GM12878 (cell line): Measurements from ENCODE around the gene FGF19. TPM values are rescaled to one million over a fixed set of nuclear protein-coding genes. Genes with fewer than 3 reads are reported as not detected.

Source experiments
- ATAC-seq: fragments of 200-7000 bp; cut with Tn5 transposase; 3 replicates; pipeline ENCODE4 v1.9.1; 2020; ENCODE audit warnings: mild to moderate bottlenecking, moderate library complexity
- BruUV-seq: library from RNA; stranded (reverse); fragments of 400-500 nt; replicated peaks from 2 replicates; lab custom pipeline; 2021; lab: Mats Ljungman, UMichigan
- CTCF ChIA-PET: fragments of 300-600 bp; sonication (Branson Sonifier 250); formaldehyde crosslinking; extraction: SDS; loops from one replicate; lab custom pipeline; 2021; ENCODE audit warnings: inconsistent platforms; lab: Yijun Ruan, JAX
- POLR2A ChIA-PET: fragments of 350-600 bp; formaldehyde crosslinking; extraction: SDS; loops from one replicate; lab custom pipeline; 2021; ENCODE audit warnings: inconsistent platforms; lab: Charles Lee
- RAD21 ChIA-PET: fragments of 300-600 bp; sonication (Branson Sonifier 250); formaldehyde crosslinking; loops from one replicate; lab custom pipeline; 2023; ENCODE audit warnings: antibody characterized with exemption; ENCODE audit not compliant: unreplicated experiment; lab: Charles Lee
- SMC1A ChIA-PET: fragments of 300-600 bp; sonication (Branson Sonifier 250); formaldehyde crosslinking; loops from one replicate; lab custom pipeline; 2023; ENCODE audit not compliant: unreplicated experiment, uncharacterized antibody; lab: Charles Lee
- DNase-seq: peaks from one replicate; pipeline ENCODE4 v3.0.0-alpha.2; 2011; ENCODE audit warnings: low read depth, low spot score
- FAIRE-seq: peaks from 3 replicates; lab custom pipeline; 2011; peaks lifted over from hg19 to GRCh38; lab: Jason Lieb, UNC
- H2AFZ ChIP-seq: 2 replicates; pipeline ENCODE4 v1.6.0; 2011; ENCODE audit warnings: low read depth, low read length, control low read depth; ENCODE audit not compliant: control insufficient read depth
- H3K27ac ChIP-seq: 2 replicates; pipeline ENCODE4 v1.5.1; 2011; ENCODE audit warnings: control low read depth; ENCODE audit not compliant: control insufficient read depth, insufficient read depth
- H3K27me3 ChIP-seq, 2 experiments: replicated peaks in 1 of 2; 2 replicates each; pipeline versions ENCODE4 v1.6.0 to v1.6.1; 2011; ENCODE audit warnings: low read length in 1 of 2; ENCODE audit not compliant: control insufficient read depth in 2 of 2, insufficient read depth in 2 of 2
- H3K36me3 ChIP-seq, 2 experiments: 2 replicates each; pipeline ENCODE4 v1.5.1; 2011; ENCODE audit warnings: low read length in 1 of 2; ENCODE audit not compliant: control insufficient read depth in 2 of 2, insufficient read depth in 2 of 2
- H3K4me1 ChIP-seq: 2 replicates; pipeline ENCODE4 v1.6.1; 2011; ENCODE audit warnings: mild to moderate bottlenecking, low read length, moderate library complexity, mixed read lengths; ENCODE audit not compliant: control insufficient read depth, insufficient read depth
- H3K4me2 ChIP-seq: 2 replicates; pipeline ENCODE4 v1.6.0; 2011; ENCODE audit warnings: control low read depth; ENCODE audit not compliant: control insufficient read depth, insufficient read depth
- H3K4me3 ChIP-seq: fragments of 200-600 bp; sonication (generic); 2 replicates; pipeline ENCODE4 v1.5.1; 2016
- H3K79me2 ChIP-seq: 2 replicates; pipeline ENCODE4 v1.6.0; 2011; ENCODE audit warnings: low read length; ENCODE audit not compliant: control insufficient read depth, insufficient read depth
- H3K9ac ChIP-seq: 2 replicates; pipeline ENCODE4 v1.8.0; 2011; ENCODE audit warnings: low read length, control low read depth, mixed read lengths; ENCODE audit not compliant: control insufficient read depth, insufficient read depth
- H3K9me3 ChIP-seq: replicated peaks from 3 replicates; pipeline ENCODE4 v1.5.1; 2011; ENCODE audit warnings: mild to moderate bottlenecking, low read length; ENCODE audit not compliant: control insufficient read depth, insufficient read depth
- H4K20me1 ChIP-seq: 2 replicates; pipeline ENCODE4 v1.6.0; 2011; ENCODE audit not compliant: control insufficient read depth, insufficient read depth
- CEBPZ ChIP-seq: fragments of 150-350 bp; IDR thresholded peaks from 2 replicates; pipeline ENCODE4 v1.6.1; 2016; ENCODE audit warnings: low read depth, low read length
- CHD1 ChIP-seq: IDR thresholded peaks from 2 replicates; pipeline ENCODE4 v1.6.1; 2012; ENCODE audit warnings: low read depth, low read length, improper control_type of control experiment
- CREB1 ChIP-seq: IDR thresholded peaks from 2 replicates; pipeline ENCODE4 v1.6.1; 2012; ENCODE audit warnings: low read depth, mild to moderate bottlenecking, inconsistent platforms
- MEF2A ChIP-seq: IDR thresholded peaks from 2 replicates; pipeline ENCODE4 v1.6.1; 2011; ENCODE audit warnings: low read depth, mild to moderate bottlenecking, low read length, moderate library complexity; ENCODE audit not compliant: insufficient read depth
- POLR2A ChIP-seq: IDR thresholded peaks from 2 replicates; pipeline ENCODE4 v1.6.1; 2011; ENCODE audit warnings: low read depth, mild to moderate bottlenecking, low read length
- ZNF207 ChIP-seq: fragments of 450-650 bp; IDR thresholded peaks from 2 replicates; pipeline ENCODE4 v1.6.1; 2014; ENCODE audit warnings: antibody characterized with exemption, mild to moderate bottlenecking, borderline replicate concordance
- WGBS: methylation state at CpG from one replicate; pipeline ENCODE4 v1.1.6; 2016; ENCODE audit warnings: low lambda C conversion rate; ENCODE audit not compliant: insufficient replicate concordance, insufficient coverage; ENCODE audit errors: missing lambda C conversion rate; 5-methylcytosine and 5-hydroxymethylcytosine counted together
- in situ Hi-C: fragments of 300-500 bp; cut with MboI; formaldehyde crosslinking; loops from 9 replicates; pipeline ENCODE4 v1.14.3; 2018; ENCODE audit warnings: mixed read lengths
- intact Hi-C: fragments of 100-400 bp; cut with micrococcal nuclease; formaldehyde crosslinking; loops from one replicate; pipeline ENCODE4 v1.14.2; 2022; ENCODE audit not compliant: unreplicated experiment
- polyA plus RNA-seq, 11 experiments: library from polyadenylated mRNA; depleted of rRNA in 4 of 11; unstranded in 6 of 11; stranded (reverse) in 5 of 11; fragments of >200 nt; fragmentation: Nextera tagmentation in 4 of 11; fragmentation: Illumina TruSeq in 1 of 11; extraction: Ambion mirVana in 4 of 11; extraction: Trizol in 1 of 11; gene quantifications; 1 replicate in 1 of 11; 2 replicates in 10 of 11; pipeline versions ENCODE4 v1.2.1 to v1.2.3, GENCODE V29; 2011 to 2016; ENCODE audit warnings: inconsistent platforms in 2 of 11, missing spikeins in 2 of 11, low read depth in 1 of 11
- total RNA-seq, 4 experiments: library from RNA; depleted of rRNA in 3 of 4; stranded (reverse); fragments of >200 nt in 3 of 4; fragmentation: Illumina TruSeq in 1 of 4; extraction: Trizol in 1 of 4; gene quantifications; 2 replicates each; pipeline versions ENCODE4 v1.2.1 to v1.2.3, GENCODE V29; 2013 to 2021

The FGF19 gene
- total and polyA plus RNA-seq, 10 of the 15 experiments (the other 5 are each of a cell fraction or from before 2014, with no cell fraction given), result 0.08 TPM; not detected in 9

GRCh38 chr11:69665669-69666068 is 38.2 kb downstream of the FGF19 start:
- RAD21 ChIA-PET, result no interaction called here
- 91% methylated on average over 11 of the region's 11 CpGs for WGBS
- intact Hi-C loops (no loop called here), in situ Hi-C loops (loop anchor here (10.0 kb wide), 1 partner anchor 561 kb away; no protein-coding TSS in a partner anchor)
- DNase-seq, result no peak
- Histone ChIP-seq H3K4me3 (no peak overlapping the region), H3K4me2 (no peak overlapping the region), H4K20me1 (peaks cover 3% of the 10 kb centered on the region; the same call in 1 of the 2 replicates), H3K79me2 (no peaks in the 10 kb centered on the region; the same call in 1 of the 2 replicates), H2AFZ (no peak overlapping the region), H3K36me3 (peaks cover 4 to 13% of the 10 kb centered on the region in 2 experiments), H3K9me3 (no peaks in the 10 kb centered on the region), H3K27me3 (no peaks in the 10 kb centered on the region), H3K27ac (no peak overlapping the region), H3K9ac (no peak overlapping the region), H3K4me1 (no peaks in the 10 kb centered on the region)
- CTCF ChIA-PET, result no interaction called here
- ATAC-seq, result no peak
- FAIRE-seq, result no peak
- SMC1A ChIA-PET, result no interaction called here
- TF ChIP-seq CEBPZ, result no peak
- no peak for TF ChIP-seq CREB1
- no peak for TF ChIP-seq CHD1
- no TSS peak for BruUV-seq
- POLR2A ChIA-PET, result no interaction called here

- H3K9me3 ChIP-seq, result no peaks in the 10 kb centered on the region
- no peak overlapping the region for H3K27ac ChIP-seq
- in situ Hi-C loops, result loop anchor here (10.0 kb wide), 1 partner anchor 560 kb away; no protein-coding TSS in a partner anchor
- ChIA-PET RAD21 (no interaction called here), CTCF (interaction anchor here (1.2 kb wide), 1 partner anchor 9 kb away, joined by 4 read pairs; no protein-coding TSS in a partner anchor), POLR2A (no interaction called here), SMC1A (no interaction called here)
- no peaks in the 10 kb centered on the region for H3K27me3 ChIP-seq
- H3K4me3 ChIP-seq, result no peak overlapping the region
- FAIRE-seq (no peak), ATAC-seq (no peak), DNase-seq (no peak)
- no peak overlapping the region for H2AFZ ChIP-seq
- no peaks in the 10 kb centered on the region for H3K4me1 ChIP-seq
- H3K9ac ChIP-seq, result no peak overlapping the region
- H3K36me3 ChIP-seq, result peaks cover 0 to 13% of the 10 kb centered on the region in 2 experiments; a peak in 3 of 4 replicates
- WGBS, result 91% methylated on average over 8 of the region's 8 CpGs
- no TSS peak for BruUV-seq
- no peaks in the 10 kb centered on the region for H3K79me2 ChIP-seq
- TF ChIP-seq ZNF207, result no peak
- no peak for TF ChIP-seq POLR2A
- TF ChIP-seq MEF2A, result no peak
- peaks cover 3% of the 10 kb centered on the region; the same call in 1 of the 2 replicates for H4K20me1 ChIP-seq
- intact Hi-C loops, result no loop called here
- no peak overlapping the region for H3K4me2 ChIP-seq
Measured at GRCh38 chr11:69664901-69665300, 38.9 kb downstream of the FGF19 start.
